NT2/D1 (cell line): ENCODE data around the gene ARHGAP24.

Experiments
- SUZ12 ChIP-seq: IDR thresholded peaks from 2 replicates; pipeline ENCODE4 v1.6.1; 2011; ENCODE audit not compliant: insufficient read length, insufficient read depth; ENCODE audit errors: extremely low read depth
- YY1 ChIP-seq: IDR thresholded peaks from 2 replicates; pipeline ENCODE4 v1.6.1; 2011; ENCODE audit not compliant: insufficient read length, insufficient read depth
- ZNF274 ChIP-seq: IDR thresholded peaks from 2 replicates; pipeline ENCODE4 v1.6.1; 2011; ENCODE audit warnings: mild to moderate bottlenecking, low read depth, low read length

GRCh38 chr4:85688055-85688740 is 213.2 kb downstream of the ARHGAP24 start:
- TF ChIP-seq SUZ12 (no peak), YY1 (no peak), ZNF274 (no peak)
